ENCODE measurements around the gene MYBPC1. TPM values are rescaled to one million over a fixed set of nuclear protein-coding genes. Genes with fewer than 3 reads are reported as not detected.

Gene MYBPC1
- total and polyA plus RNA-seq, 2 donors (not counting 1 experiment from before 2014, with no cell fraction given), result not detected

DNA sequence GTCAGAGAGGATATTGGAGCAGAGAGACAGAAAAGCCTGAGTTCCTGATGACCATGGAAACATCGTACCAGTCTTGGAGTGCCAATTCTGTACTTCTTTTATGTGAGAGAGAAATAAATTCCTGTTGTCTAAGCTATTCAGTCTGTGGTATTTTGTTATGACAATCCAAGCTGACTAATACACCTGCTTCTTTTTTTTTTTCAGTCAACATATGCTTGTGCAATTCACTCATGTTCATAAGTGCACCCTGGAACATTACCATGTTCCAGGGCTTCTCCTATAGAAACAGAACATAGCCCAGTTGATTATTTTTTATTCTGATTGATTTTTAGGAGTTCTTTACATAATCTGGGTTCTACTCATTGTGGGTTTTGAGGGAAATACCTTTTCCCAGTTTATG, 100.9 kb downstream of the MYBPC1 start:
- 83% methylated on average over 1 of the region's 1 CpG for WGBS (ENCODE audit: insufficient coverage)
- H3K27ac Mint-ChIP-seq, result peak overlapping the region; percentile 98
- peaks cover 26 to 30% of the 10 kb centered on the region in 2 donors for H3K4me1 ChIP-seq (ENCODE audit: control insufficient read depth in 2 of 2, insufficient read depth in 2 of 2, low read length in 2 of 2)
- H3K27ac ChIP-seq (ENCODE audit: low read length in 2 of 2), result peak overlapping the region in 1 of 2 donors; percentile 88
- no peaks in the 10 kb centered on the region for H3K36me3 ChIP-seq (replicated peaks in 1 of 2; ENCODE audit: control extremely low read depth in 1 of 2, control insufficient read depth in 1 of 2, extremely low read depth in 1 of 2, insufficient read depth in 2 of 2, low read length in 1 of 2)
- no peaks in the 10 kb centered on the region for H3K27me3 ChIP-seq (replicated peaks in 1 of 4; ENCODE audit: control extremely low read depth in 1 of 4, control insufficient read depth in 3 of 4, insufficient read depth in 4 of 4, low read length in 3 of 4)
- no peaks in the 10 kb centered on the region for H3K9me3 ChIP-seq (ENCODE audit: control extremely low read depth in 1 of 3, control insufficient read depth in 2 of 3, insufficient read depth in 1 of 3, low read length in 2 of 3)
- no peak overlapping the region for H3K4me3 ChIP-seq (ENCODE audit: control extremely low read depth in 1 of 5, extremely low read depth in 1 of 5, insufficient read depth in 1 of 5, low read depth in 2 of 5, low read length in 4 of 5)
- intact Hi-C loops (cut with micrococcal nuclease), result loop anchor here (5.0 kb wide), 4 partner anchors 38 to 367 kb away; partner anchors contain the start of genes ARL1 and WASHC3
- DNase-seq (no peak), ATAC-seq (ENCODE audit: low read depth) (no peak)
- no peaks in the 10 kb centered on the region for H3K27me3 Mint-ChIP-seq
- POLR2A ChIA-PET, result no interaction called here
- H3K9ac ChIP-seq (ENCODE audit: low read length), result no peak overlapping the region
- H3K4me3 Mint-ChIP-seq, result peak overlapping the region; percentile 39
- peaks cover 64% of the 10 kb centered on the region for H3K79me2 ChIP-seq (ENCODE audit: control insufficient read depth, insufficient read depth, low read length)
- peaks cover 50% of the 10 kb centered on the region for H3K4me1 Mint-ChIP-seq
- H2AFZ ChIP-seq (ENCODE audit: insufficient read depth, low read depth, low read length, poor library complexity, severe bottlenecking), result peak overlapping the region; percentile 97
- H4K20me1 ChIP-seq (ENCODE audit: control insufficient read depth, insufficient read depth, low read length, poor library complexity, severe bottlenecking), result no peaks in the 10 kb centered on the region
- TF ChIP-seq EZH2 (IDR thresholded peaks at IDR 0.05; ENCODE audit: borderline replicate concordance, insufficient read depth, low read depth, low read length, poor library complexity, severe bottlenecking), result no peak
- TF ChIP-seq, protein P1, sequence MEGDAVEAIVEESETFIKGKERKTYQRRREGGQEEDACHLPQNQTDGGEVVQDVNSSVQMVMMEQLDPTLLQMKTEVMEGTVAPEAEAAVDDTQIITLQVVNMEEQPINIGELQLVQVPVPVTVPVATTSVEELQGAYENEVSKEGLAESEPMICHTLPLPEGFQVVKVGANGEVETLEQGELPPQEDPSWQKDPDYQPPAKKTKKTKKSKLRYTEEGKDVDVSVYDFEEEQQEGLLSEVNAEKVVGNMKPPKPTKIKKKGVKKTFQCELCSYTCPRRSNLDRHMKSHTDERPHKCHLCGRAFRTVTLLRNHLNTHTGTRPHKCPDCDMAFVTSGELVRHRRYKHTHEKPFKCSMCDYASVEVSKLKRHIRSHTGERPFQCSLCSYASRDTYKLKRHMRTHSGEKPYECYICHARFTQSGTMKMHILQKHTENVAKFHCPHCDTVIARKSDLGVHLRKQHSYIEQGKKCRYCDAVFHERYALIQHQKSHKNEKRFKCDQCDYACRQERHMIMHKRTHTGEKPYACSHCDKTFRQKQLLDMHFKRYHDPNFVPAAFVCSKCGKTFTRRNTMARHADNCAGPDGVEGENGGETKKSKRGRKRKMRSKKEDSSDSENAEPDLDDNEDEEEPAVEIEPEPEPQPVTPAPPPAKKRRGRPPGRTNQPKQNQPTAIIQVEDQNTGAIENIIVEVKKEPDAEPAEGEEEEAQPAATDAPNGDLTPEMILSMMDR (IDR thresholded peaks at IDR 0.05), result no peak
- CTCF ChIA-PET, result interaction anchor here (1.4 to 1.7 kb wide), 2 partner anchors 48 to 64 kb away, joined by 3 to 5 read pairs; no protein-coding TSS in a partner anchor
- no peaks in the 10 kb centered on the region for H3K9me3 Mint-ChIP-seq (ENCODE audit: insufficient read depth)
- H3K4me2 ChIP-seq (replicated peaks; ENCODE audit: low read depth, low read length, poor library complexity, severe bottlenecking), result no peak overlapping the region
